Mucosa of descending colon (tissue), 3 donors: Measurements from ENCODE around the gene NKD2. TPM values are rescaled to one million over a fixed set of nuclear protein-coding genes. Genes with fewer than 3 reads are reported as not detected.
A peak's percentile ranks its signal among the peaks of the same experiment; 100 is the strongest.
"Not testable (repeated sequence)": the region's sequence is repeated elsewhere in the genome, so short reads cannot be mapped to it uniquely, and the experiment has no call there.

Experiments used
- ATAC-seq: fragments of 200-7000 bp; cut with Tn5 transposase; one replicate; pipeline ENCODE4 v1.9.1; 2020; ENCODE audit warnings: mild to moderate bottlenecking, moderate library complexity
- DNase-seq, 3 donors: peaks; one replicate each; pipeline ENCODE4 v3.0.0-alpha.2; 2020
- H3K36me3 ChIP-seq: fragments of 200-600 bp; one replicate; pipeline ENCODE4 v1.8.0; 2021; ENCODE audit warnings: low read depth, mild to moderate bottlenecking
- H3K4me1 ChIP-seq: fragments of 200-600 bp; one replicate; pipeline ENCODE4 v1.8.0; 2021; ENCODE audit warnings: low read depth, mild to moderate bottlenecking
- H3K4me3 ChIP-seq: fragments of 200-600 bp; one replicate; pipeline ENCODE4 v1.8.0; 2021; ENCODE audit warnings: mild to moderate bottlenecking
- H3K9me3 ChIP-seq: fragments of 200-600 bp; one replicate; pipeline ENCODE4 v1.8.0; 2021; ENCODE audit warnings: mild to moderate bottlenecking
- CTCF ChIP-seq: fragments of 200-600 bp; IDR thresholded peaks from one replicate; pipeline ENCODE4 v1.8.0; 2022; ENCODE audit warnings: antibody characterized with exemption, mild to moderate bottlenecking
- intact Hi-C, 2 donors: fragments of 100-400 bp; cut with DNase I in 1 of 2; cut with micrococcal nuclease in 1 of 2; formaldehyde crosslinking; loops; one replicate each; pipeline versions ENCODE4 v1.11.0 to v1.11.1; 2022; cut with DNase I, micrococcal nuclease
- total RNA-seq, 3 donors: library from RNA; stranded (reverse); fragmentation: NEBNext Ultra II Directional in 2 of 3; extraction: Animal tissue kit (Norgen Biotek cat#: 25700) in 2 of 3; gene quantifications; one replicate each; pipeline versions ENCODE4 v1.2.1 to v1.2.4, GENCODE V29; 2021 to 2023
- donor health status: DM: no; HTN: no; CAD: no; lungs with moderate emphysema.
- donor health status: DM: no; HTN: no; CAD: no.
- donor health status: DM: no; HTN: yes; CAD: no.

Gene NKD2
- total RNA-seq, 3 donors from 2014 or later, result 0.93 to 3.7 (median 2.1) TPM

- Histone ChIP-seq H3K4me1 (no peaks in the 10 kb centered on the region), H3K4me3 (no peak overlapping the region), H3K36me3 (no peaks in the 10 kb centered on the region), H3K9me3 (no peaks in the 10 kb centered on the region)
- no peak for ATAC-seq
- no peak for DNase-seq
- intact Hi-C loops, result no loop called here
- TF ChIP-seq CTCF, result no peak
Measured at GRCh38 chr5:1057485-1058082, 49.0 kb downstream of the NKD2 start.

GRCh38 chr5:1058083-1058945, 49.7 kb downstream of the NKD2 start:
- Histone ChIP-seq H3K9me3 (no peaks in the 10 kb centered on the region), H3K4me3 (no peak overlapping the region), H3K36me3 (no peaks in the 10 kb centered on the region), H3K4me1 (no peaks in the 10 kb centered on the region)
- no peak for ATAC-seq
- DNase-seq, result no peak
- TF ChIP-seq CTCF, result no peak
- intact Hi-C loops, result no loop called here

GRCh38 chr5:1058988-1059883, 50.6 kb downstream of the NKD2 start:
- no peaks in the 10 kb centered on the region for H3K36me3 ChIP-seq
- H3K9me3 ChIP-seq, result no peaks in the 10 kb centered on the region
- no peak for TF ChIP-seq CTCF
- ATAC-seq, result no peak
- intact Hi-C loops, result no loop called here
- DNase-seq, result peak in 1 of 3 donors; percentile 49
- H3K4me1 ChIP-seq, result no peaks in the 10 kb centered on the region
- H3K4me3 ChIP-seq, result no peak overlapping the region

- DNase-seq (no peak), ATAC-seq (no peak)
- H3K4me1 ChIP-seq, result no peaks in the 10 kb centered on the region
- intact Hi-C loops, result no loop called here
- no peak overlapping the region for H3K4me3 ChIP-seq
- H3K9me3 ChIP-seq, result no peaks in the 10 kb centered on the region
- no peak for TF ChIP-seq CTCF
- H3K36me3 ChIP-seq, result no peaks in the 10 kb centered on the region
Measured at GRCh38 chr5:1059884-1060263, 51.3 kb downstream of the NKD2 start.

GRCh38 chr5:1060535-1060981, 52.0 kb downstream of the NKD2 start:
- H3K4me3 ChIP-seq, result no peak overlapping the region
- H3K36me3 ChIP-seq, result no peaks in the 10 kb centered on the region
- no peaks in the 10 kb centered on the region for H3K9me3 ChIP-seq
- no peaks in the 10 kb centered on the region for H3K4me1 ChIP-seq
- DNase-seq (no peak), ATAC-seq (no peak)
- no peak for TF ChIP-seq CTCF
- intact Hi-C loops, result no loop called here

- DNase-seq, H3K4me1 ChIP-seq, intact Hi-C loops, H3K36me3 ChIP-seq, ATAC-seq, H3K9me3 ChIP-seq, H3K4me3 ChIP-seq: not testable (repeated sequence)
Measured at GRCh38 chr5:1061292-1061691, 52.7 kb downstream of the NKD2 start.
